SK-N-SH (cell line): ENCODE data around the gene MPHOSPH9.

ENCODE experiments used
- CTCF ChIP-seq: fragments of 200-600 bp; sonication (generic); IDR thresholded peaks from 2 replicates; pipeline ENCODE4 v1.6.1; 2017; ENCODE audit warnings: antibody characterized with exemption, mild to moderate bottlenecking, moderate library complexity
- EP300 ChIP-seq, 2 experiments: IDR thresholded peaks; 2 replicates each; pipeline versions ENCODE4 v1.4.0 to v1.6.1; 2012; ENCODE audit warnings: borderline replicate concordance in 1 of 2, low read depth in 1 of 2, low read length in 1 of 2
- JUND ChIP-seq: IDR thresholded peaks from 2 replicates; pipeline ENCODE4 v1.4.0; 2012
- NFIC ChIP-seq: IDR thresholded peaks from 2 replicates; pipeline ENCODE4 v1.4.0; 2012; ENCODE audit warnings: borderline replicate concordance
- POLR2AphosphoS5 ChIP-seq: IDR thresholded peaks from 2 replicates; pipeline ENCODE4 v1.6.1; 2012; ENCODE audit warnings: low read depth, low read length
- REST ChIP-seq: IDR thresholded peaks from 2 replicates; pipeline ENCODE4 v1.6.1; 2012; ENCODE audit warnings: mild to moderate bottlenecking, low read depth, low read length, moderate library complexity
- RFX5 ChIP-seq: IDR thresholded peaks from 2 replicates; pipeline ENCODE4 v1.6.1; 2012; ENCODE audit warnings: mild to moderate bottlenecking, improper control_type of control experiment, low read length
- SIN3A ChIP-seq: IDR thresholded peaks from 2 replicates; pipeline ENCODE4 v1.6.1; 2012; ENCODE audit warnings: low read depth, mild to moderate bottlenecking, low read length, moderate library complexity, borderline replicate concordance
- SMC3 ChIP-seq: IDR thresholded peaks from 2 replicates; pipeline ENCODE4 v1.6.1; 2012; ENCODE audit warnings: low read depth, low read length, improper control_type of control experiment
- TAF1 ChIP-seq: IDR thresholded peaks from 2 replicates; pipeline ENCODE4 v1.6.1; 2012; ENCODE audit warnings: low read depth, mild to moderate bottlenecking, low read length, moderate library complexity, borderline replicate concordance
- USF1 ChIP-seq: IDR thresholded peaks from 2 replicates; pipeline ENCODE4 v1.4.0; 2012; ENCODE audit warnings: low read depth, borderline replicate concordance
- ZBTB33 ChIP-seq: IDR thresholded peaks from 2 replicates; pipeline ENCODE4 v1.4.0; 2012; ENCODE audit warnings: low read depth, borderline replicate concordance
- TF ChIP-seq, protein P1 (sequence below): IDR thresholded peaks from 2 replicates; pipeline ENCODE4 v1.4.0; 2012; ENCODE audit warnings: low read depth
- TF ChIP-seq, protein P2 (sequence below): fragments of 150-350 bp; IDR thresholded peaks from 2 replicates; pipeline ENCODE4 v1.6.1; 2016; ENCODE audit warnings: mild to moderate bottlenecking, low read depth, low read length

- no peak for TF ChIP-seq EP300 (IDR thresholded peaks at IDR 0.05; ENCODE audit: borderline replicate concordance in 1 of 2, low read depth in 1 of 2, low read length in 1 of 2)
- TF ChIP-seq, protein P1, sequence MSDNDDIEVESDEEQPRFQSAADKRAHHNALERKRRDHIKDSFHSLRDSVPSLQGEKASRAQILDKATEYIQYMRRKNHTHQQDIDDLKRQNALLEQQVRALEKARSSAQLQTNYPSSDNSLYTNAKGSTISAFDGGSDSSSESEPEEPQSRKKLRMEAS: no peak
- TF ChIP-seq RFX5: no peak
- no peak for TF ChIP-seq TAF1
- TF ChIP-seq CTCF: no peak
- TF ChIP-seq JUND: no peak
- TF ChIP-seq, protein P2, sequence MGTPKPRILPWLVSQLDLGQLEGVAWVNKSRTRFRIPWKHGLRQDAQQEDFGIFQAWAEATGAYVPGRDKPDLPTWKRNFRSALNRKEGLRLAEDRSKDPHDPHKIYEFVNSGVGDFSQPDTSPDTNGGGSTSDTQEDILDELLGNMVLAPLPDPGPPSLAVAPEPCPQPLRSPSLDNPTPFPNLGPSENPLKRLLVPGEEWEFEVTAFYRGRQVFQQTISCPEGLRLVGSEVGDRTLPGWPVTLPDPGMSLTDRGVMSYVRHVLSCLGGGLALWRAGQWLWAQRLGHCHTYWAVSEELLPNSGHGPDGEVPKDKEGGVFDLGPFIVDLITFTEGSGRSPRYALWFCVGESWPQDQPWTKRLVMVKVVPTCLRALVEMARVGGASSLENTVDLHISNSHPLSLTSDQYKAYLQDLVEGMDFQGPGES: no peak
- TF ChIP-seq REST: no peak
- TF ChIP-seq SIN3A: no peak
- no peak for TF ChIP-seq USF1
- no peak for TF ChIP-seq NFIC
- TF ChIP-seq ZBTB33: no peak
- no peak for TF ChIP-seq POLR2AphosphoS5
- no peak for TF ChIP-seq SMC3
These were observed 80.1 kb downstream of the MPHOSPH9 start for GRCh38 chr12:123152833-123153232.
